T-helper 1 cell (primary cell): ENCODE results near the gene PIEZO2.
"Not testable (repeated sequence)": the region's sequence is repeated elsewhere in the genome, so short reads cannot be mapped to it uniquely, and the experiment has no call there.

Source experiments
- DNase-seq, 5 donors: peaks; one replicate each; pipeline ENCODE4 v3.0.0-alpha.2; 2012 to 2020
- total RNA-seq, 4 donors: gene quantifications; one replicate each; lab custom pipeline; 2026; lab: John Stamatoyannopoulos, UW

The PIEZO2 gene
- total RNA-seq = 0 reads per million in 4 donors

- no peak for DNase-seq
Observed at GRCh38 chr18:11149441-11150270, at the start of gene PIEZO2. Gene PIEZO2, minus strand, starts transcription at chr18:11149569. Its CDS starts 981 bp downstream, at chr18:11148588.

GRCh38 chr18:11183637-11184036 lies 34.3 kb upstream of the PIEZO2 start:
- no peak for DNase-seq

- not testable (repeated sequence) for DNase-seq
Observed at GRCh38 chr18:11181629-11182028, 32.3 kb upstream of the PIEZO2 start.

- no peak for DNase-seq
Observed at GRCh38 chr18:11179959-11180519, 30.7 kb upstream of the PIEZO2 start.

- DNase-seq = no peak
Observed at GRCh38 chr18:11178951-11179549, 29.7 kb upstream of the PIEZO2 start.

- DNase-seq = no peak
Observed at GRCh38 chr18:11177382-11177781, 28.0 kb upstream of the PIEZO2 start.

- no peak for DNase-seq
Observed at GRCh38 chr18:11176481-11176881, 27.1 kb upstream of the PIEZO2 start.

- DNase-seq = no peak
Observed at GRCh38 chr18:11175266-11175979, 26.1 kb upstream of the PIEZO2 start.

GRCh38 chr18:11174179-11174578 lies 24.8 kb upstream of the PIEZO2 start:
- not testable (repeated sequence) for DNase-seq

GRCh38 chr18:11167778-11168177 lies 18.4 kb upstream of the PIEZO2 start:
- DNase-seq = no peak

GRCh38 chr18:11165952-11166351 lies 16.6 kb upstream of the PIEZO2 start:
- no peak for DNase-seq

- DNase-seq = no peak
Observed at GRCh38 chr18:11165138-11165537, 15.8 kb upstream of the PIEZO2 start.

GRCh38 chr18:11163665-11164064 lies 14.3 kb upstream of the PIEZO2 start:
- no peak for DNase-seq

GRCh38 chr18:11162889-11163288 lies 13.5 kb upstream of the PIEZO2 start:
- no peak for DNase-seq

GRCh38 chr18:11162462-11162861 lies 13.1 kb upstream of the PIEZO2 start:
- no peak for DNase-seq

GRCh38 chr18:11160313-11160712 lies 10.9 kb upstream of the PIEZO2 start:
- DNase-seq = no peak

- no peak for DNase-seq
Observed at GRCh38 chr18:11159844-11160243, 10.5 kb upstream of the PIEZO2 start.

- DNase-seq = no peak
Observed at GRCh38 chr18:11156978-11157377, 7.6 kb upstream of the PIEZO2 start.

GRCh38 chr18:11155034-11155759 lies 5.8 kb upstream of the PIEZO2 start:
- no peak for DNase-seq

GRCh38 chr18:11154368-11154989 lies 5.1 kb upstream of the PIEZO2 start:
- DNase-seq = no peak

- no peak for DNase-seq
Observed at GRCh38 chr18:11153097-11153496, 3.7 kb upstream of the PIEZO2 start.

GRCh38 chr18:11150271-11150615 lies 874 bp upstream of the PIEZO2 start:
- DNase-seq = no peak
